DMS53 treated with DMSO at 0.1 percent for 48 hours (cell line): ENCODE measurements around the gene SLC25A41.

Source experiments
- DNase-seq: peaks from one replicate; lab custom pipeline; 2025; ENCODE audit not compliant: unreplicated experiment; lab: John Stamatoyannopoulos, UW

Gene SLC25A41

DNA sequence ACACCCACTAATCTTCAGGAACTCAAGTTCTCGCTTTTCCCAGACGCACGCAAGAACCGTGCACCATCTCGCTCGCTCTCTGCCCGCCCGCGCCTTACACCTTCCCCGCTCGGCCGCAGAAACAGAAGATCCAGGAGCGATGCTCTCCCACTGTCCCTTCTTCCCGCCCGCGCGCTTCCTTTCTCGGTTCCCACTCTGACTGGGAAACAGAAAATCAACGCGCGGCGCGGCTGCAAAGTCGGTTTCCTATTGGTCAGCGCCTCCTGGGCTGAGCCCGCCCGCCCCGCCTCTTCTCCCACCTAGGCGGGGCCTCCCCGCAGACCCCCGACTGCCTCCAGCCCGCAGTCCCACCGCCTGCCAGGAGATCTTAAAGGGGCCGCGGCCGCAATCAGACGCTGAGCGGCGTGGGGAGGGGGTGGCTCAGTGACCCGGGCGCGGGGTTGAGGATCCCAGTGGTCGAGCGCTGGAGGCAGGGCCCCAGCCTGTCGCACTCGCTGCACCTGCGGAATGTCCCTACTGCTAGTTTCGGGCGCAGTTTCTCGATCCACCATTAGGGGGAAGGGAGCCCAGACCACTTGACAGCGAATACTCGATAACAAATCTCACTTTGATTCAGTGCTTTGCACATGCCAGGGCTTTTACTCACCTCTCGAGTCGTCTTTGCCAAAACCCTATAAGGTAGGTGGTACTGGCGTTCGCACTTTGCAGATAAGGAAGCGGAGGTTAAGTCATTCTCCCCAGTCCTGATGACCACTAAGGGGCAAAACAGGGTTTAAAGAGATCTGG lies 26.7 kb upstream of the SLC25A41 start:
- peak; percentile 84 for DNase-seq

DNA sequence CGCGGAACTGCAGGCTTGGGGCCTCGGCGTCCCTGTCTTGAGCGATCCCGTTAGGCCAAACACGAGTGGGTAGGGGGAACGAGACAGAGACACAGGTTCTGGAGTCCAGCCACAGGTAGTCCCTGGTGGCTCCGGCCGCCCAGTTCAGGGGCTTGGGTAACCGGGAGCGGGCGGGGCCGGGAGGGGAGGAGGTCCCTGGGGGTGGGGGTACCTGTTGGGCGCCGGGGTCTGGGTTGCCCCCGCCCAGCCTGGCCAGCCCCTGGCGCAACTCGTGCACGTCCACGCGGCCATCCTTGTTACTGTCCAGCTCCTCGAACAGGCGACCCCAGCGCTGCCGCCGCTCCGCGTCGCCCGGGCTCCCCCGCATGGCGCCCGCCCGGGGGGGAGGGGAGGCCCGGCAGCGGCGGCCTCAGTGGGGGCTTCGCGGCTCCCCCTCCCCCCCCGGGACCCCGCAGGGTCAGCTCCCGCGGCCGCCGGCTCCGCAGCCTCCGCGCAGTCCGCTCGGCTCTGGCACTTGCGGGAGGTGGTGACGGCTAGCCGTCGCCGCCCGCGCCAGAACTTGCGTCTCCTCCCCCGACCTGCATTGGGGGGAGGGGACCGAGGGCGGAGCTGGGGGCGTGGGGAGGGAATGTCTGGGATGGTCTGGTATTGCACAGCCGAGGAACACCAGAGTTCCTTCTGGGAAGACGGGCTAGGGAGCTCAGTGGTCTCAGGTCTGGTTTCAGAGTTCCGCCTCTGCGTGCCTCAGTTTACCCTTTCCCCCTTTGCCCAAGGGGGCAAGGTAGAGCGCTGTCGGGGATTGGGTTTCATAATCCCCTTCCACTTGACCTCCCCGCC lies 25.9 kb upstream of the SLC25A41 start, which contains the start of gene SLC25A23:
Gene SLC25A23, minus strand, starts transcription at position 531 of the 837 bp plus-strand sequence. Its CDS starts 164 bp downstream, at position 367.
- DNase-seq, result peak; percentile 34

- no peak for DNase-seq
These were observed 25.2 kb upstream of the SLC25A41 start for GRCh38 chr19:6458695-6459261.

DNA sequence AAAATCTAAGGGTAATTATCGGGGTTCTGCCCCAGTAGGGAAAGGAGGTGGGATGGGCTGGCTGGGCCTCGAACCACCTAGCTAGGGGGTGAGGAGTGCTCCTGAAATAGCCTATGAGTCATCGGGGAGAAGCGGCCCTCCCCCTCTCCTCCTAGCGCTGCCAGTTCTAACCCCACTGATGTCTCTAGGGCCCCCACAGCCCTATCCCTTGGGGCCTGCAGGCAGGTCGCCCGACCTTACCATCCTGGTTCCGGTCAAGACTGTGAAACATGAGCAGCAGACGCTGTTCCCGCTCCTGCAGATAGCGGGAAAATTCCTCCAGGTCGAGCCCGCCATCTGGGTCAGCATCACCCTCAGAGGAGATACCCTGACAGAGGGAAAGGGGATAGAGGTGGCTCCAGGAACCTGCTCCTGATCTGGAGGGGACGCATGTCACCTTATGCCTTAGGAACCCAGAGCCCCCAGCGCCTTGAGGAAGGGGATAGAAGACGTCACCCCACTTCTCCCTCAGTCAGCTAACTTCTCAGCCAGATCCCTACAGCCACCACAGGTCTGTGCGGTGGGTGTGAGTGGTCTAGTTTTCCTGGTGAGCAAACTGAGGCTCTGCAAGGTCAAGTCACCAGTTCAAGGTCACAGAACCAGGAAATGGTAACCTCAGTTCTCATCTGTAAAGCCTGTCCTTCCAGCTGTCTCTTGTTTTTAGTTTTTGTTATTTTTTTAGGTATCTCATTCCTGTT lies 24.6 kb upstream of the SLC25A41 start:
- no peak for DNase-seq

DNA sequence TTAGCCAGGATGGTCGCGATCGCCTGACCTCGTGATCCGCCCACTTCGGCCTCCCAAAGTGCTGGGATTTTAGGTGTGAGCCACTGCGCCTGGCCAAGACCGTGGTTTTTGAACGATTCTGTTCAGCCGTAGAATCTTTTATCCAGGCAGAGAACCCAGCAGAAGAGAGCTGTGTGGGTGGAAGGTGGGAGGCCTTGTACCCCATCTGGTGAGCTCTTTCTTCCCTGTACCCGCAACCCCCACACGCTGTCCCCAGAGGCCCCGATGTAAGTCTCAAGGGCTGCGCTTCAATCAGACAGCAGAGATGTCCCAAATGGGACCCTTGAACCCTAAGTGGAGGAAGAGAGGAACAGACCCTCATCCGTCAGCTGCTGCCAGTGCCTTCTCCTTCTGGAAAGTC lies 22.4 kb upstream of the SLC25A41 start:
- DNase-seq, result no peak

GRCh38 chr19:6453951-6454565 lies 20.5 kb upstream of the SLC25A41 start:
- no peak for DNase-seq

GRCh38 chr19:6452899-6453298 lies 19.3 kb upstream of the SLC25A41 start:
- no peak for DNase-seq

DNA sequence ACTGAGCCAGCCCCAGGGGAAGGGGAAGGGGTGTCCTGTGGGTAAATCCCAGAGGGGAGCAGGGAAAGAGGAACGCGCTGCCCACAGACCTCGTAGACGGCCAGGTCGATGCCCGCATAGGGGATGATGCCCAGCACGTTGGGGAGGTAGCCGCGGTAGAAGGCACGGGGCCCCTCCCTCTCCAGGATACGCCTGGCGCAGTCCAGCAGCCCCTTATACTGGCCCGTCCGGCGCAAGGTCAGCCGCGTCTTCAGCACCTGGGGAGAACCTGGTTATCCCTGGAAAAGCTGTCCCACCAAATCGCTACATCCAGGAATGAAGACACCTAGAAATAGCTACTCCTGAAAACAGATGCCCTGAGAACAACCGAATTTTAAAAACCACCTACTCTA lies 18.7 kb upstream of the SLC25A41 start:
- DNase-seq, result no peak

GRCh38 chr19:6451583-6452222 lies 18.1 kb upstream of the SLC25A41 start:
- no peak for DNase-seq

DNA sequence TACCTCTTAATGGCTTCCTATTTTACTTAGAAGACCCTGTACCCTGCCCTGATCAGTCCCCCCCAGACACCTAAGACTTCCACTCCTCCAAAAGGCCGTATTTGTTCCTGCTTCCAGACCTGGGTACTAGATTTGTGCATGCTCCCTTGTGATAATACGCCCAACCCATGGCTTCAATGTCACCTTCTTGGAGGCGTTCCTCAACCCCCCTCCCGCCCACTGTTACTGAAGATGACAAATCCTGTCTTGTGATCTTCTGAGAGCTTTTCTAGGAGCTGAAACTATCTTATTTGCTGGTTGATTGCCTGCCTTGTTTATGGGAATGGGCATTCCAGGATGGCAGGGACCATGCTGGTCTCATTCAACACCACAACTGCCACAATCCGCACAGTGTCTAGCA lies 16.6 kb upstream of the SLC25A41 start:
- no peak for DNase-seq

DNA sequence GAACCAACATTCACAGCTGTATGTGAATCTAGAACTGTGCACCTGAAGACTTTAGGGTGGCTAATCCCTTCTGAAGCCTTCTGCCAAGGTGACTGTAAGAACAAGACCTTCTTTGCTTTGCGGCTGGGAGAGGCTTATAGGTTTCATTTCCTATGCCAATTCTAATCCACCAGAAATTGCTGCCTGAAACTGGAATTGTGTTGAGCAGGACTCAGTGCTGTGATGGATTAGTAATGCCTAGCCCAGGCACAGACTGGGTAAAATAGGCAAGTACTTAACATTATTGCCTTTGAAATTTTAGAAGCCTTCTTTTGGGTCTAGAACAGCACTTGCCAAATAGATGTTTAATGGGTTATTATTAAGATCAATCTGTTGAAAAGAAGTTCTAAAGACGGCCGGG lies 14.5 kb upstream of the SLC25A41 start:
- DNase-seq, result no peak

DNA sequence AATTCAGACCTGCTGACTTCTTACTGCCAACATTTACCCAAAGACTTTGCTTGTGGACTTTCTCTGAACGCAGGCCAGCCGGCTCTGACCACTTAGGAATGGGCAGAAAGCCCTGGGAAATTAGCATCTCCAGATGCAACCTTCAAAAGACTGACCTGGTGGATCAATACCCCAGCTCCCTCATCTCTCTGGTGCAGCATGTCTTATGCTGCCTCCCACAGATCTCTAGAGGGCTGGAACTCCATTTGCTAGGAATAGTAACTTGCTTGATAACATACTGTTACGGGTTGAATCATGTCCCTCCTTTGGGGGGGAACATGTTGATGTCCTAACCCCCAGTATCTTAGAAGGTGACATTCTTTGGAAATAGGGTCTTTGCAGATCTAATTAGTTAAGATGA lies 12.9 kb upstream of the SLC25A41 start:
- DNase-seq, result no peak

DNA sequence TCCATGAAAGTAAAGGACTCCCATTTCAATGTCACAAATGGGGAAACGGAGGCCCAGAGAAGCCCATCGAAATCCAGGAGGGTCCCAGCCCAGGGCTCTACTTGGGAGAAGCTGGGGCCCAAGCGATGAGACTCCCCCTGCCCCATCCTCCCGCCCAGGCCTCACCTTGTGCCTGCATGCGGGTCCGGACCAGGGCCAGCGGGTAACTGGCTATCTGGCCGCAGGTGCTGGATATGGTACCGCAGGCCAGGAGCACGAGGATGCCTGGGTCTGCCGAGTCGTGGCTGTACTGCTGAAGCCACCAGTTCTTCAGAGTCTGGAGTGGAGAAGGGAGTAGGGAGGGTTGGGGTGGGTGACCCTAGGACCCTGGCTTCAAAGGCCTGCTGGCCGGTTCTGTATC lies 10.4 kb upstream of the SLC25A41 start:
- no peak for DNase-seq

GRCh38 chr19:6442087-6442688 lies 8.6 kb upstream of the SLC25A41 start:
- DNase-seq, result no peak

DNA sequence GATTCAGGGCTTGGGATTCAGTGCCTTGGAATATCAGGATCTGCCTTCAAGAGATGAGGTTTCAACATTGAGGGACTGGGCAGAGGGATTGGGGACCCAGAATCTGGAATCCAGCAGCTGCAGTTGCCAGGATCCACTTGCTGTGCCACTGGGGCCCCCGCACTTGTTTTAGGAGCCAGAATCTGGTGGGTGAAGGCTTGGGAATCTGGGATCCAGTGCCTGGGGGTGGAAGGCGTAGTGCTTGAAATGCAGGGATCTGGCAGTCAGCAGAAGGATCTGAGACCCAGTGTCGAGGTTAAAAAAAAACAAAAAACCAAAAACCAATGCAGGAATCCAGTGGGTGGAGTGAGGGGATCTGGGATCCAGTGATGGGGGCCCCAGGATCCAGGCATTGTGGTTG lies 7.3 kb upstream of the SLC25A41 start:
- DNase-seq, result no peak

GRCh38 chr19:6439743-6440142 lies 6.2 kb upstream of the SLC25A41 start:
- no peak for DNase-seq

DNA sequence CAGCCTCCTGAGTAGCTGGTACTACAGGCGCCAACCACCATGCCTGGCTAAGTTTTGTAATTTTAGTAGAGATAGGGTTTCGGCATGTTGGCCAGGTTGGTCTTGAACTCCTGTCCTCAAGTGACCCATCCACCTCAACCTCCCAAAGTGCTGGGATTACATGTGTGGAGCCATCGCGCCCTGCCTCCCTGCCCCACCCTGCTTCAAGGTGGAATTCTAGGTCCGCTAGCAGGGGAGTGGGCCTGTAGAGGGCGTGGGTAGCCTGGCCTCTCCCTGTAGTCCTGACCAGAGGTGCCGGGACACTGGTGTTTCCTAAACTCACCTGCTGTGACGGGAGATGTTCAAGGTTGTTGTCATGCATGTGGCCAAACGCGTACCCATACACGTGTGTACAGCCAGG lies 398 bp downstream of the SLC25A41 start:
- no peak for DNase-seq

DNA sequence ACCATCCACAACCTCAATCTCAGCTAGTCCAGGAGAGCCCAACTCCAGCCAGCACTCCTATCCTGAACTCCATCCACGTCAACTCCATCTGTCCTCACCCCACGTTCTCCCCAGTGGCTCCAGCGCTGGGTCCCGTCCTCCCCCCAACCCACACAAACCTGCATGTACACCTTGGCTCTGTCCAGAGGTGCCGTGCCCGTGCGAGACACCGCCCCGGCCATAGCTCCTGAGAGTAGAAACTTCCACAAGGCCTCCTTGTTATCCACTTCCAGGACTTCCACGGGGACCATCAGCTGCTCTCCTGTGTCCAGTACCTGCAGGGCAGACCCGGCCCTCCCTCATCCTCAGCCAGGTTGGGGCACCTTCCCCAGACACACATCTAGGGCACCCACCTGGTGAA lies 1.7 kb downstream of the SLC25A41 start:
- no peak for DNase-seq

GRCh38 chr19:6429419-6430221 lies 3.9 kb downstream of the SLC25A41 start:
- DNase-seq, result no peak
